ENCODE data around the gene EPHB6. TPM values are rescaled to one million over a fixed set of nuclear protein-coding genes. Genes with fewer than 3 reads are reported as not detected.

Gene EPHB6, protein sequence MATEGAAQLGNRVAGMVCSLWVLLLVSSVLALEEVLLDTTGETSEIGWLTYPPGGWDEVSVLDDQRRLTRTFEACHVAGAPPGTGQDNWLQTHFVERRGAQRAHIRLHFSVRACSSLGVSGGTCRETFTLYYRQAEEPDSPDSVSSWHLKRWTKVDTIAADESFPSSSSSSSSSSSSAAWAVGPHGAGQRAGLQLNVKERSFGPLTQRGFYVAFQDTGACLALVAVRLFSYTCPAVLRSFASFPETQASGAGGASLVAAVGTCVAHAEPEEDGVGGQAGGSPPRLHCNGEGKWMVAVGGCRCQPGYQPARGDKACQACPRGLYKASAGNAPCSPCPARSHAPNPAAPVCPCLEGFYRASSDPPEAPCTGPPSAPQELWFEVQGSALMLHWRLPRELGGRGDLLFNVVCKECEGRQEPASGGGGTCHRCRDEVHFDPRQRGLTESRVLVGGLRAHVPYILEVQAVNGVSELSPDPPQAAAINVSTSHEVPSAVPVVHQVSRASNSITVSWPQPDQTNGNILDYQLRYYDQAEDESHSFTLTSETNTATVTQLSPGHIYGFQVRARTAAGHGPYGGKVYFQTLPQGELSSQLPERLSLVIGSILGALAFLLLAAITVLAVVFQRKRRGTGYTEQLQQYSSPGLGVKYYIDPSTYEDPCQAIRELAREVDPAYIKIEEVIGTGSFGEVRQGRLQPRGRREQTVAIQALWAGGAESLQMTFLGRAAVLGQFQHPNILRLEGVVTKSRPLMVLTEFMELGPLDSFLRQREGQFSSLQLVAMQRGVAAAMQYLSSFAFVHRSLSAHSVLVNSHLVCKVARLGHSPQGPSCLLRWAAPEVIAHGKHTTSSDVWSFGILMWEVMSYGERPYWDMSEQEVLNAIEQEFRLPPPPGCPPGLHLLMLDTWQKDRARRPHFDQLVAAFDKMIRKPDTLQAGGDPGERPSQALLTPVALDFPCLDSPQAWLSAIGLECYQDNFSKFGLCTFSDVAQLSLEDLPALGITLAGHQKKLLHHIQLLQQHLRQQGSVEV
- total RNA-seq (2014; rRNA removed; shearing (Covaris generic)) = 12.9 and 20.4 TPM in 2 replicates

DNA sequence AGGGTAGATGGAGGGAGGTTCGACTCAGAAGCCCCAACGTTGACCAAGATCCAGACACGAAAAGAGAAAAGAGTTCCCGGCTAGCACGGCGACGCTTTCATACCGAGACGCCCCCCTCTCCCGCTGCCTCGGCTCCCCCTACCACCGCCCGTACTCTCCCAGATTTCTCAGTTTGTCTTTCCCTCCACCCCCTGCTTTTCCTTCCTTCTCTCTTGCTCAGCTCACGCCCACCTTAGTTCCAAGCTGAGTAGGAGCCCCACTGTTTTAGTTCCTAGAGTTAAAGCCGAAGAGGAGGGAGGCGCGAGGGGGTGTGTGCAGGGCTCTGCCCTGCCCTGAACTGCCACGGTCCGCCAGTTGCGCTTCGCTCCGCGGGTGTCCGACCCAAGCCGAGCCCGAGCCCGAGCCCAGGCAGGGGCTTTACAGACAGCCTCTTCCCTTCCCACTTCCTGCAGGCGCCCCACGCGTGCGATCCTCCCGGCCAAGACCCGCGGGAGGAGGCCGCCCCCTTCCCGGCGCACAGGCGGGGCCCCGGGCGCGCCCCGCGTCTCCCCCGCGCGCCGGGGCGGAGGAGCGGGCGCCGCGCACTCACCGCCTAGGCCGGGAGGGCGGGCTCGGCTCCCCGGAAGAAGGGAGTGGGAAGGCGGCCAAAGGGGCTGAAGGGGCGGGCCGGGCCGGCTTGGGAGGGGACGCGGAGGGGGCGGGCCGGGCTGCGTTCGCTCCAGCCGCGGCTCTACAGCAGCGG lies at the start of gene EPHB6:
TSS of gene EPHB6 (plus strand) at position 705 of the 742 bp plus-strand sequence. CDS start 8,152 bp downstream, outside the sequence.
- DNase-seq (ENCODE audit: low read depth) = peak; percentile 90

DNA sequence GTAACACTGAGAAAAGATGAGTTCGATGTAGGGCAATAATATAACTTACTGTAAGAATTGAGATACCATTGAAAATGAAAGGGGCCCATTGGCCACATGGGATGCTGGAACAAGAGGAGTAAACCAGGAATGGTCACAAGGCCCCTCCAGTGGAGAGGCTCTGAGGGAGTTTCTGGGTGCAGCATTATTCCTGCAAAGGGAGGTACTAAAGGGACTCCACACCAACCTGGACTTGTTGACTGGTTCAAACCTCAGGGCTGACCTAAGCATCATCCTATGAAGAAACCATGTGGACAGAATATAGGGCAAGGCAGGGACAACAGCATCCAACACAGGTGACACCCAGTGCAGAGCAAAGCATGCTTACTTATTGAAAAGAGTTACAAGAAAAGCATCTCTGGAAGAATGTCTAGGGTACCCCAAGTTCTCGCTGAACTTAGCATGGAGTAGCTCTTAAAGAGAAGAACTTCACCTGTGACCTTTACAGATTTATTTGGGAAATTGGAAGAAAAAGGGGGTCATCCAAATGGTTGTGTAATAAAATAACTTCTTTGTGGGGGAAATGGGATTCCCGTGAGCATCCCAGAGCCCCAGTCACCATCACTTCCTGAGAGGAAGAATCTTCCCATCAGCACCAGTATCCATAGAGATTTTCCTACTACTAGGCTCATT lies 49.4 kb upstream of the EPHB6 start:
- peak; percentile 2 for DNase-seq (ENCODE audit: low read depth)

DNA sequence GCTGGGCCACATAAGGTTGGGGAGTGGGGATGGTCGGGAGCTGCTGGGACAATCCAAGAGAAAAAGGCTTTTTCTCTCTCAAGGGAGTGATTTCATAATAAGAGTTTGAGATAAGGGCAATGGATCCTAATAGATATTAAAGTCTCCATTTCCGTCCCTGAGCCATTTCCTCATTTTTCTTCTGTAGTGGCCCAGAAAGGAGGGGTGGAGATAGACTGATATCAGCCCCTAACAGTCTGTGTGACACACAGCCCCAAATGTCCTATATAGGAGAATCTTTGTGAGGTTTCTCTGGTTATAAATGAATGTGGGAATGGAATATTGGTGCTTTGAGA lies 48.9 kb upstream of the EPHB6 start:
- peak; percentile 1 for DNase-seq (ENCODE audit: low read depth)

DNA sequence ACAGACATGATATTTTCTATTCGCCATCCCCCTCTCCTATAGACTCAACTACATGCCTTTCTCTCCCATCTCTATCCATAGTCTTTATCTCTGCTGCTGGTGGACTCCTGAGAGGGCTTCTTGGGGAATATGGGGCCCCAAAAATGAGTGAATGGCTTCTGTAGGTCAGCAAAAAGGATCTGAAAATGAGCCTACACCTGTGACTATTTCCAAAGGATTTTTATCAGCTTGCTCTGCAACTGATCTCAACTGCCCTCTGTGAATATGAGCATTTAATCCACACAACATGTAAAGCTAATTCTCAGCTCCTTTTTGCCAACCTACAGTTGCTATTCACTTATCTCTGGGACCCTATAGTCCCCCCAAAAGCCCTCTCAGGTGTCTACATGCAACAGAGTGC lies 47.9 kb upstream of the EPHB6 start:
- no peak for DNase-seq (ENCODE audit: low read depth)

DNA sequence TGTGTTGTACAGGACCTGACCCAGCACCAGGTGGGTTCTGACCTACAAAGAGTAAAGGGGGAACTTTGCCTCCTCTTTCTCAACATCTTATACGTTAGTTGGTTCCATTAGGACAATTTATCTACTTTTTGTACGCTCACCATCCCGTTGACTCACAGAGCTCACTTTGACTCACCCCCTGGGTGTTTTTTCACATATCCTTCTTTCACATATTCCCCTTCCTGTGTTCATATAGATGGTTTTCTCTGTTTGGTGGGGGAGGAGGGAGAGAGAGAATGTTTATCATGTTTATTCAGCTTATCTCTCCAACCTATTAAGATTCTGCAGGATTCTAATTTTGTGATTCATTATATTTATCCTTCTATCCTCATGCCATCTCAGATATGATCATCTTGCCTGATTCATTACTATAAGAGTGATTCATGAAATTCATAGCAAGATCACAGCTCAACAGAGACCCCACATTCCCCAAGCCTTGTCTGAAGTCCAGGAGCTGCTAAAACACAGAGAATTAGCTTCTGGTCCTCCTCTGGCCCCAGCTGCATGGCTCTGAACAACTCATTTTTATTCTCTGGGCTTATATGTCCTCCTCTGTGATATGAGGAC lies 46.9 kb upstream of the EPHB6 start:
- peak; percentile 92 for DNase-seq (ENCODE audit: low read depth)

DNA sequence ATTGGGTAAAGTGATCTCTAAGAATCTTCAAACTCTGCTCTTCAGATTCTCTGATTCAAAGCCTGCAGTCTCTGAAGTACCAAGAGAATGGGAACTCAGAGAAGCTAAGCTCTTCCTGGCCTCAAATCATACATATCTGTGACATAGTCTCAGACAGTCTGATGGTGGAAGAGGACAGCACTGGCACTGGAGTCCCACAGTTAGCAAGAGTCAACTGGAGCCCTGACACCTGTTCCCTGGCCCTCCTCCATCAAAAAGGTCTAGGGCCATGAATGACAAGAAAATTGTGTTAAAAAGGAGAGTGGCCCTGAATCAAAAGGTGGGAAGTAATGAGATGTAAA lies 46.4 kb upstream of the EPHB6 start:
- no peak for DNase-seq (ENCODE audit: low read depth)

DNA sequence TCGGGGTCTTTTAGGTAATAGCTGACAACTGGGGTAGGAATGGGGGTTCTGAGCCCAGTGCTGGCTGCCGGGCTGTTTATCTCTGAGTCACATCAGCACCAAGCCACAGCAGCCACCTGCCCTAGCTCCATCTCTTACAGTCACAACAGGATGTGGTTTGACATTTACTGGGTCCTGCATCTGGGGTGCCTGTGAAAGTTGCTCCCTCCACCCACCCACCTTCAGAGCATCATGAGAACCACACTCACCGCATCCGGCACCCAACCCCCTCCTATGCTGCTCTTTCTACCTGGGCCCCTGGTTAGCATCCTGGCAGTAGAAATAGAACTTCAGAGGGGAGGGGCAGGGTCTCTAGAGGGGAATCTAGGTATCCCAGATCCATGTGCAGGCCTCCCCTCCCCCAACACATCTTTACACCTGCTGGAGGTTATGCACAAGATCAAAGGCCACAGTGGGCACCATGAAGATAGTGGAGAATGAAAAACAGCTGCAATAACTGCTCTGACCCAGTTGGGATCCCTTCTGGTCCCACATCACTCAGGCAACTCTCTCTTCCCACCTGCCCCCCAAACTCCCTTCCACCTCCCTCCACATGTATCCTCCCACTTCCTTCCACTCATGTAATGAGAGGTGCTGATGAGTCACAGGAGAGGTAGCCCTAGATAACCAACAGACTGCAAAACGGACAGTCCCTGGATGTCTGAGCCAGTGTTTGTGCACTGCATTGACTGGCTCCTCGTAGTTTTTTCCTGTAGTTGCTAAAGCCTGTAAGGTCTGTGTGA lies 45.9 kb upstream of the EPHB6 start:
- DNase-seq (ENCODE audit: low read depth) = peak; percentile 98

DNA sequence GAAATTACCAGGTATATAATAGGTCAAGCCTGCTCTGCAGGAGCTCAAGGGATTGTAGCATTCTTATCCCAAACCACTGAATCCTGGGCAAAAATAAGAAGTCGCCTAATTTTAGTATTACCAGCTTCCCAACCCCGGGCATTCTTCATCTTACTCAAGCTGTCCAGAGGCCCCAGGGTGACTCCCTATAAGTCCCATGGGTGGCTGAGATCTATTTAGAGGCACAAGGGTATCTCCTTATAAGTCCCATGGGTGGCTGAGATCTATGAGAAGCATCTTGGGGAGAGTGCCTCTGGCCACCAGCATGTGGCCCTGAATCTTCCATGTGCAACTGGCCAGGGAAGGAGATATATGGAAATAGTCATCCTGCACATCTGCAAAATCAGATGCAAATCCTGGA lies 45.2 kb upstream of the EPHB6 start:
- no peak for DNase-seq (ENCODE audit: low read depth)

DNA sequence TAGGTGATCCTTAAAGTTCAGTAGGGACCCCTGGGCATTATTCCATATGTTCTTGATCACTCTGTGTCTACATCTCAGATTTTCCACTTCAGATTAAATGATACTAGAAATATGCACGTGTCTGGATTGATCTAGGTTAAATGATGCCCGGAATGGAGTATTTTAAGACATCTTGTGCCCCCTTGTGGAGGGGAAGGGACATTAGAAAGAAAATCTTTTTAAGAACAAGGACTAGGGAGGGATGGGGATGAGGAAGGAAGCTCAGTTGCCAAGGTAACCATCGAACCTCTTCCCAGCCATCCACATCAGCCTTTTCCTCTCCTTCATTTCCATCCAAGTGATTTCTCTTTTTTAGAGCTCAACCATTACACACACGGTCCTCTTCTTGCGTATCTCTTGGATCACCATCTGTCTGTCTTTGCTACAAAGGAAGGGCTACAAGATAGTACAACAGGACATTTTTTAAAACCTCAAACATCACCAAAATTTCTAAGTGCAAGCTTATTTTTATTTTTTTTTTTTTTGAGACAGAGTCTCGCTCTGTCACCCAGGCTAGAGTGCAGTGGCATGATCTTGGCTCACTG lies 43.6 kb upstream of the EPHB6 start:
- DNase-seq (ENCODE audit: low read depth) = peak; percentile 77

DNA sequence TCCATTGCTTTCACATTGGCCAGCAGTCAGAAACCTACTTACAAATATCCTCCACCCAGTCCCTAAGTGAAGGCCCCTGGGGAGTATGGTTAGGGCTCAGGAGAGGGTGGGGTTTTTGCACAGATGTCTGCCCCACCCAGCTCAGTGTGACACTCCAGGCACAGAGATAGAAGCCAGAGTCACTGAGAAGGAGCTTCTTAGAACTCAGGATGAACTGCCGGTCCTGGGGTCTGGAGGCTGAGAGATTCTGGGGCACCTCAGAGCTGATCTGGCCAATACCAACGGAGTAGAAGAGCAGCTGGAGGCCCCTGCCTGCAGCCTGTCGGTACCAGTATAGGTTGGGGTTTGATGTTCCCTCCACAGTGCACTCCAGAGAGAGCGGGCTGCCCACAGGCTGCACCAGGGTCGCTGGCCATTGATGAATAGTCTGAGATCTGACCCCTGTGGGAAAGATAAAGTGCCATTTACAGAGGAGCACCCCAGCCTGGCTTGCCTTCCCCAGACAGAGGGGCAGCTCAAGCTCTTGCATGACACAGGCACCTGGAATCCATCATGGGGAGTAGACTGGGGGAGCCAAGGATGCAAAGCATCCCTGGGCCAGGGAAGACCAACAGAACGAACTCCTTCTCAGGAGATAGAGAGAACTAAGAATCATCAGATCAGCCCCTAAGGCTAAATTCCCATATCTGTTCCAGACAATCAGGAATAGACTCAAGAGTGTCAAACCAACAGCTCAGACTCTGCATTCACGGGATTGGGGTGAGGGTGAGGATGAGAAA lies 42.2 kb upstream of the EPHB6 start:
- peak; percentile 64 for DNase-seq (ENCODE audit: low read depth)

DNA sequence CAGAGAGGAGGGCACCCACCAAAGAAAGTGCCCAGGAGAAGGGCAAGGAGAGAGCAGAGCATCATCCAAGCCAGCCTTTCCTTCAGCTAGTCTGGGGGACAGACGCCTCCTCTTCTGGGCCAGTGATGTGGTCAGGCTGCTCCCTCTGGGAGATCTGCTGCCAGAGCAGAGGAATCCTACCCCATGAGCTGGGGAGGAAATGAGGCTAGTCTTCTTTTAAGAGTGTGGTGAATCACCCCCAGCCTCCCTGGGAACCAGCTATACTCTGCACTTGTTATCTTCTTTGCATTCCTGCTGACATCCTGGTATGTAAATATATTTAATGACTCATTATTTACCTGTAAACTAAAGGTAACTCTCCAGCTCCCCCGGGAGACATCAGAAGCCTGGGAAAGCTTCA lies 41.6 kb upstream of the EPHB6 start:
- DNase-seq (ENCODE audit: low read depth) = peak; percentile 98

DNA sequence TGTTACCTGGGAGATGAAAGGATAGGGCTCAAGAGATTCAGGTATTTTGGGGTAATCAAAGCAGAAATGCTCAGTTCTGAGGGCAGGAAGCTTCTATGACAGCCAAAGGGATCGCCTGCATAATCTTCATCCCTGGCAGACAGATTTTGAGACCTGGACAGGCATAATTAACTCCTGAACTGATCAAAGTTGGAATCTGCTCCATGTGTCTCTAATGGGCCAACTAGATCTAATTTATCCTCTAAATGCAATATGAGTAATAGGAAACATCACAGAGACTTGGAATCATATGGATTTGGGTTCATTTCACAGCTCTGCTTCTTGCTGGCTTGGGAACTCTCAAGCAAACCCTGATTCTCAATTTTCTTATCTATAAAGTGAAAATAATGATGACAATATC lies 41.2 kb upstream of the EPHB6 start:
- no peak for DNase-seq (ENCODE audit: low read depth)

DNA sequence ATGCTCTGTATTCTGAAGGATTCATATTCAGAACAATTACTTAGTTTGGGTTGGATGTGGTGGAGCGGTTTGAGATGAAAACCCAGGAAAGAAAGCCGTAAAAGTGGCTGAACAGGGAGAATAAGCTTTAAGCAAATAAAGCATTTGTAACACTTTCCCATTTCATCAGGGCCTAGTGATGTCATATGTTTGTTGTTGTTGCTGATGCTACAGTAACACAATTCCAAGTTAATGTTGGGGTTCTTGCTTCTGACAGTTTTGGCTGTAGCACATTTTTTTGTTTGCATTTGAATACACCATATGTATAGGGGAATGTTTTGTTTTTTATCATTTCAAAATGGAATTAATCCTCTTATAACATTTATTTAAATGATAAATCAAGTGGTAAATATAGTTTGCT lies 40.4 kb upstream of the EPHB6 start:
- no peak for DNase-seq (ENCODE audit: low read depth)

DNA sequence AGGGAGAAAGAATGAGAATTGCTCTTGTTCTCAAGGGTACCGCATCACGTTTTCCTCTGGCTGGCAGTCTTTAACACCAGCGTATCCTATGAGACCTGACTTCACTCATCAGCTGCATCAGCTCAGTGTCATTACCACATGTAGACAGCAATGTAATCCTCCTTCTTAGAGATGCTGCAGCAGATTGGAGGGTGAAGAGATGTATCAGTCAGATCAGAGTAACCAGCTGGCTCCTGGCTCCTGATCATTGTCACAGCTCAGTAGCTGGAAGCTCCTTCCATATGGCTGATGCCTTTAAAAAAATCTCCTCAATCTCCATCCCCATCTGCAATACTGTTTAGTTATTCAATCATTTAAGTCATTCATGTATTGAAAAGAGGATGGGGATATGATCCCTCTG lies 39.7 kb upstream of the EPHB6 start:
- DNase-seq (ENCODE audit: low read depth) = no peak

DNA sequence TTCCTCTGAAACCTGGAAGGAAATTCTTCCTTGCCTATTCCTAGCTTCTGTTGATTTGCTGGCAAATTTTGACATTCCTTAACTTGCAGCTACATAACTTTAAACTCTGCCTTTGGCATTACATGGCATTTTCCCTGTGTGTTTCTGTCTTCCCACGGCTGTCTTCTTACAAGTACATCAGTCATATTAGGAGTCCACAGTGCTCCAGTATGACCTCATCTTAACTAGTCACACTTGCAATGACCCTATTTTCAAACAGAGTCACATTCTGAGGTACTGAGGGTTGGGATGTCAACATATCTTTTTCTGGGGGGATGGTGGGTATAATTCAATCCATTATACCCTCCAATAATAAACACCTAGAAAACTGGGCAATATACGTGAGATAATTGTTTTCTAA lies 37.4 kb upstream of the EPHB6 start:
- no peak for DNase-seq (ENCODE audit: low read depth)

DNA sequence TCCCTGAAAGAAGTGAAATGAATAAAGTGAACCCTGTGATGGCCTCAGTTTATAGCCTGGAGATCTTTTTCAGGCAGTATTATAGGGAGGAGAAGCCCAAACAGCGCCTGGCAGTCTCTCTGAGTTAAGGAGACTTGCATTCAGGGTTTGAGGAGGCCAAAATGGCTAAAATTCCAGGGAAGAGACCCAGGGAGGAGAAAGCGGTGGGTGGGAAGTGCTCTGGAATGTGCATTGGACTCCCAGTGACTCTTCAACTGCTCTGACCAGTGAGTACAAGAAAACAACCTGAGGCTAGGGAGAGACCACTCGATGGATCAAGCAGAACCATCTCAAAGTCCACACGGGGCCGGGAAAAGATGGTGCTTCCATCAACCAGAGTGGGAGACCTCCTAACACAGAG lies 35.3 kb upstream of the EPHB6 start:
- no peak for DNase-seq (ENCODE audit: low read depth)

DNA sequence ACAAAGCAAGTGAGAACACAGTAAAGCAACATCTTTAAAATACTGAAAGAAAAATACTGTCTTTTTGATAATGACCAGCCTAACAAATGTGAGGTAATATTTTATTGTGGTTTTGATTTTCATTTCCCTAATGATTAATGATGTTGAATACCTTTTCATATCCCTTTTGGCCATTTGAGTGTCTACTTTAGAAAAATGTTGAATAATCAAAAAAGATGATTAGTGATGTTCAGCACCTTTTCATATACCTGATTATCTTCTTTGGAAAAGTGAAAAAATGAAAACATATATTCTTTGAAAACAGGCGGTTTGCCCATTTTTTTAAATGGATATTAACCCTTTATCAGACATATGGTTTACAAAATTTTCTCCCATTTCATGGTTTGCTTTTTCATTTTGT lies 32.2 kb upstream of the EPHB6 start:
- no peak for DNase-seq (ENCODE audit: low read depth)

DNA sequence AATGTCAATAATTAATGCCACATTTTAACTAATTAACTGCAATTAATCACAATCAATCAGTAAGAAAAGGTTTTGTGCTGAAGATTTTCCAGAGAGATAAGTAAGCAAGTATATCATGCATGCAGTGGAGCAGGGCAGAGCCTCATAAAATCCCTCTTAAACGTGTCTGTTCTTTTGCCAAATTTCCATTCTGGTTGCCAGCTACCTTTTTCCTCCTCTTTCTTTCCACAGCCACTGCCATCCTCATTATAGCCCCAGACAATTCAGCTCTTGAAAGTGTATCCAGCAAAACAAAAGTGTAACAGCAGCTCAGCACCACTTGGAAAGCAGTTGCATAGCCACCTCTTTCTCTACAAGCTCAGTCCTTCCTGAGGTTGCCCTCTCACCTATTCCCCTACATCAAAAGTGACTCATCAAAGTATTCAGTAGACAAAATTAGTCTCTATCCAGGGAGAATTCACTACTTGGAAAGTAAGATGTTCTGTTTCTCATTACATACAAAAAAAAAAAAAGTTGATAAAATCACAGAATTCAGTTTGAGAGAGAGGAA lies 26.9 kb upstream of the EPHB6 start:
- peak; percentile 59 for DNase-seq (ENCODE audit: low read depth)

DNA sequence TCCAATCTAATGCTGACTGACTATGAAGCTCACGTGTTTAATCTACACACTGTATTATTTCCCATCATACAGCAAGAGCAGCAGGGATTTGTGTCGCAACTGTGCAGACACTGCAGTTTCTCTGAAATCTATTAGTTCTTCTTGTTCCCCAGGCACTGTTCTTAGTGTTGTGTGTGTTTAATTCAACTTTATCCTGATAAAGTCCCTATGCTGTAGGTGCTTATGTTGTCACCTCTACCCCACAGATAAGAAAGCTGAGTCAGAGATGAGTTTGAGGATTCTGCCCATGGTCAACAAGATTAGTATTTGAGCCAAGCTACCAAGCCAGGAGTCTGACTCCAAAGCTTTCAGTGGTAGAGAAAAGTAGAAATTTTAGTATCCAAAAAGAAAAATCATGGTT lies 22.5 kb upstream of the EPHB6 start:
- peak; percentile 49 for DNase-seq (ENCODE audit: low read depth)

Measured in Daoy (cell line).